D721Med (cell line): Measurements from ENCODE around the gene B3GLCT.

Source experiments
- DNase-seq: peaks from one replicate; pipeline ENCODE4 v3.0.0; 2011; ENCODE audit warnings: low spot score; ENCODE audit not compliant: insufficient read length
- FAIRE-seq: peaks from 2 replicates; lab custom pipeline; 2011; peaks lifted over from hg19 to GRCh38; lab: Jason Lieb, UNC
- CTCF ChIP-seq: IDR thresholded peaks from 2 replicates; pipeline ENCODE4 v1.5.1; 2012; ENCODE audit warnings: mild to moderate bottlenecking, control low read depth; ENCODE audit not compliant: insufficient read depth; ENCODE audit errors: missing control alignments

Gene B3GLCT

GRCh38 chr13:31199849-31200636 is at the start of gene B3GLCT:
Gene B3GLCT (plus strand): TSS chr13:31199975. CDS start chr13:31200085, 110 bp downstream.
- TF ChIP-seq CTCF = peak; percentile 69
- DNase-seq (peak; percentile 81), FAIRE-seq (no peak)

- DNase-seq = no peak
- no peak for FAIRE-seq
- no peak for TF ChIP-seq CTCF
Measured at GRCh38 chr13:31150315-31150985, 49.3 kb upstream of the B3GLCT start.

GRCh38 chr13:31151837-31152236 is 47.9 kb upstream of the B3GLCT start:
- DNase-seq (no peak), FAIRE-seq (no peak)
- no peak for TF ChIP-seq CTCF

- FAIRE-seq (no peak), DNase-seq (no peak)
- TF ChIP-seq CTCF = no peak
Measured at GRCh38 chr13:31154939-31155338, 44.8 kb upstream of the B3GLCT start.

- no peak for FAIRE-seq
- DNase-seq = no peak
- TF ChIP-seq CTCF = no peak
Measured at GRCh38 chr13:31159306-31159705, 40.5 kb upstream of the B3GLCT start.

- no peak for TF ChIP-seq CTCF
- DNase-seq (no peak), FAIRE-seq (no peak)
Measured at GRCh38 chr13:31160857-31161556, 38.8 kb upstream of the B3GLCT start.
